Measurements from ENCODE around the gene FBXO31. TPM values are rescaled to one million over a fixed set of nuclear protein-coding genes. Genes with fewer than 3 reads are reported as not detected.

The FBXO31 gene
- polyA plus RNA-seq, 3 donors: 18.7 to 22.6 (median 18.9) TPM

DNA sequence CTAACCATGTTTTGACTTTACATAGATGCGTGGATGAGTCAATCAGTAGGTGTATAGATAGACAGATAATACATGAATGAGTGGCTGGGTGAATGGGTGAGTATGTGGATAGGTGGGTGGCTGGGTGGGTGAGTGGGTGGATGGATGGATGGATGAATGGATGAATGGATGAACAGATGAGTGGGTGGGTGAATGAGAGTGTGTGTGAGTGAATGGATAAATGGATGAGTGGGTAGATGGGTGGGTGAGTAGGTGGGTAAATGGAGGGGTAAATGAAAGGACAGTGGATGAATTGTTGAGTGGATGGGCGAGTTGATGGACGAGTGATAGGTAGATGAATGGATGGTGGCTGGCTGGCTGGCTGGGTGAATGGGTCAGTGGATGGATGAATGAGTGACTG is 89.6 kb downstream of the FBXO31 start:
- no peak for DNase-seq (ENCODE audit: low read depth in 3 of 3, low spot score in 2 of 3)

DNA sequence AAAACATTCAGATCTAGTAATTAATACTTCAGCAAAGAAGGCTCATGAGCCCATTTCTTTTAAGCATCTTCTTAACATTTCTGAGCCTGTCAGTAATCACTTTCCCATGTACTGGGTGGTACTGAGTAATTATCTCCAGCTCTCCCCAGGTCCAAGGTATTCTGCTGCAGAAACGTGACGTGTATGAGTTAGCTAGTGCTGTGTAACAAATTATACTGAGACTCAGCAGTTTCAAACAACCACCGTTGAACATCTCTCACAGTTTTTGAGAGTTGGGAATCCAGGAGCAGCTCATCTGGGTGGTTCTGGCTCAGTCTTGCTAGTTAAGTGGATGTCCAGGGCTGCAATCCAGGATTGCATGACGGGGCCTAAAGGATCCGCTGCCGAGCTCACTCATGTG is 91.6 kb downstream of the FBXO31 start:
- no peak for DNase-seq (ENCODE audit: low read depth in 3 of 3, low spot score in 2 of 3)

DNA sequence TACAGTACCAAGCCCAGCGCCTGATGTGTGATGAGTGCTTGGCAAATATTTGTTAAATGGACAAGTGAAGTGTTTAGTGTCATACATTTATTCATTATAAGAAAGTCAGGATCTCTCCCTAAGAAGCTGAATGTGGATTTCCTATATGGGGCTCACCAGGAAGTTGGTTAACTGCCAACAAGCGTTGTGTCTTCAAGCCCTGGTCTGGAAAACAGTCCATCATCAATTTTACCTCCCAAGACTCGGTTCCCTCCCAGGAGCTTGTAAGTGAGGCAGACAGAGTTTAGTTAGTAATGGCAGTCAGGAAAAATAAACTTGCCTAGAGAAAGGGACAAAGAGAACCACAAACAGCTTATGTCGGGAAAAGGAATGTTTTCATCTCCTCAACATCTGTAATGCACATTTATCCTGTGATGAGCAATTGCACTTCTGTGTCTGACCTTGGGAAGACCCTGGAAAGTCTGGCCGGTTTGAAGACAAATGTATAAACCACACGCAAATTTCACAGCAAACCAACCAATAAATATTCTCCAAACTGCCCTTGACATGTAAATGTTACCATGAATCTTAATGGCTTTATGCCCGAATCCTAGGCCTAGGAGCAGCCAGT is 94.7 kb downstream of the FBXO31 start:
- DNase-seq (ENCODE audit: low read depth in 3 of 3, low spot score in 2 of 3): no peak

DNA sequence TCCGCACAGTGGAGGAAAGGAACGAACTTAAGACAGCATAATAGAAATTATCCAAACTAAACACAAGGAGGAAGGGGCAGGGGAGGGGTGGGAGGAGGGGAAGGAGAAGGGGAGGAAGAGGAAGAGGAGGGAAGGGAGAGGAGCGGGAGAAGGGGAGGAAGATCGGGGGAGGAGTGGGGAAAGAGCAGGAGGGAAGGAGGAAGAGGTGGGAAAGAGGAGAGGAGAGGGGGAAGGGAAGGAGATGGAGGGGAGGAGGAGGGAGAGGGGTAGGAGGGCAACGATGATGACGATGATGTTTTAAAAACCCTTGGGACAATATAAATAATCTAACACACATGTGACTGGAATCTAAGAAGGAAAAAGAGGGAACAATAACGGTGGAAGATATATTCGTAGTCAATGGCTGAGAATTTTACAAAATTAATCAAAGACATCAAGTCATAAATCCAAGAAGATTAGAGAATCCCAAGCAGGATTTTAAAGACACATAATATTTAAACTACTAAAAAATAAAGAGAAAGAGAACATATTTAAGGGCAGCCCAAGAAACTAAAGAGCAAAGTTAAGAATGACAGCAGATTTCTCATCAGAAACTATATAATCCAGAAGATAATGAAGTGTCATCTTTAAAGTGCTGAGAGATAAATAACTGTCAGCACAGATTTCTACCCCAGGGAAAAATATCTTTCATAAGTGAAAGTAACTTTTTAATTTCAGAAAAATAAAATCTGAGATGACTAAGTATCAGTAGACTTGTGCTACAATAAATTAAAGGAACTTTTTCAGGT is 96.5 kb downstream of the FBXO31 start:
- DNase-seq (ENCODE audit: low read depth in 3 of 3, low spot score in 2 of 3): no peak

DNA sequence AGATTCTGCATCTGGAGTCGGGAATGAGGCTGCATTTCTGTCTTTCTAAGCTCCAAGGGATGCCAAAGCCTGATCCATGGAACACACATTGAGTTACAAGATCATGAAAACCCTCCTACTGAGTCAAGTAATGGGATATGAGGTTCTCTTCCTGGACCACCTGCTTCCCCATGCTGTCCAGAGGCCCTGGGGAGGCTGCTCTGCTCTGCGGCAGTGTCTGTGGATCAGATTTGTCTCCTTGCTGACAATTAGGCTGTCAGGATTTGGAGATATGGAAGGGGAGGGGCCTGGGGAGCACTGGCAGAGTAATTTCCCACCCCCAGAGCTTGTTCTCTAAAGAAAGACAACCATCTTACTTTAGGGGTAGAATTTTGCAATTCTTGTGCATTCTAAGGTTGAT is 99.4 kb downstream of the FBXO31 start:
- DNase-seq (ENCODE audit: low read depth in 3 of 3, low spot score in 2 of 3): no peak

DNA sequence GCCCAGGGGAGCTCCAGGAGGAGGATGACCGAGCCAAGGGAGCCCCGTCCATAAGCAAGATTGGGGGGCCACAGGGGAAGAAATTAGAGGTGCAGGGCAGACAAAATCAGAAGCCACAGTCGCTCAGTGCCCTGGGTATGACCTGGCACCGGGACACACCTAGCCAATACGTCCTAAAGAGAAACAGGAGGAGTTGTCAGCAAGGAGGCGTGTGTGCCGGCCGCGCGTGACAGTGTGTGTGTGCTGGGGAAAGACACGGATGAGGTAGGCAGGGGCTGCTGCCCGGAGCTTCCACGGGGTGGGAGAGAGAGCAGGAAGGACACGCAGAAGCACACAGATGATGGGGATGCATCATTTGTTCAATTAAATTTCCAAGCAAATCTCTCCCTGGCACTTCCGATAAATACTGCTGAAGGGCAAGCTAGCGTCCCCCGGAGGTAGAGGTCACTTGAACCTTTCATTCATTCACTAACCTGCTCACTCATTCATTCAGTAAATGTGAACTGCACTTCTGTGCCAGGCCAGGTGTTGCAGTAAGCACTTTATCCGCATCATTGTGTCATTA is 104.4 kb downstream of the FBXO31 start:
- no peak for DNase-seq (ENCODE audit: low read depth in 3 of 3, low spot score in 2 of 3)

DNA sequence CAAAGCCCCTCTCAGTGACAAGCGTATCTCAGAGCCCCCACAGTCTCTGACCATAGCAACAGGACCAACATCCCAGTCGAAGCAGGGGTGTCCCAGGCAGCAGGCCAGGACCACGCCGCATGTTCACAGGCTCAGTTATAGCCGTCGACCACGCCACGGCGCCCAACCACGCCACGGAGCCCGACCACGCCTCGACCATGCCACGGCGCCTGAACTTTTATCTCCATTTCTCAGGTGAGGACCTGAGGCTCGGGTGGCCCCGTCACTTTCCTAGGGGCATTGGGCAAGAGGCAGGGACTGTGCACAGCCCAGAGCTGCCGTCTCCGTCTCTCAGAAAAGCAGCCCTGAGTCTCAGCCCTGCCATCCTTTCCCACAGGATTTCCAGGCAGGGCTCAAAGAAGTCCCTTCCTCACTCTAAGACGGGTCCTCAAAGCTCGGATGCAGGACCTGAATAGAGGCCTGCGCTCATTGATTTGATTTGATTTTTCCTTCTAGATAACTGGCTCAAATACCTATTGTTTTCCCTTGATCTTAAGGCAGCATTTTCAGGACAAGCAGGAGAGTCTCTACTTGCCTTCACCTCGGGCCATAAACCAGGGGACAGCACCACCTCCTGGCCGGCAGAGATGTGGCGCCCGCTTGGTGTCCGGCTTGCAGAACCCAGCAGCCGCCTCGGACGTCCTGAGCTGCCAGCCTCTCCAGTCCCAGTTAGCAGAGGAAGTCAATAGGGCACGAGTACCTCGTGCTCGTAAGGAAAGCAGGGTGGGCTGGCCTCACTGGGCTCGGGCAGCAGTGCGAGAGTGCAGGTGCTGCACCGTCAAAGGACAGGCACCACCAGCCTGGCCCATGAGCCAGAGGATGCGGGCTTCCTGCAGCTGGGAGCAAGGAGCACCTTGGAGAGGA is 105.1 kb downstream of the FBXO31 start:
- peak; percentile 64 to 74 (median 72) for DNase-seq (ENCODE audit: low read depth in 3 of 3, low spot score in 2 of 3)

Other genes starting within 250 kb of the FBXO31 start
- gene C16orf95, start 66.4 kb downstream of the FBXO31 start, polyA plus RNA-seq (ENCODE audit: insufficient read length in 3 of 3): 1 to 10 TPM; 2.6 to 4.5 (median 3.9) TPM
- 10 to 100 TPM; 67.1 to 74.8 (median 71.2) TPM for gene MAP1LC3B, start 8.6 kb upstream of the FBXO31 start, polyA plus RNA-seq (ENCODE audit: insufficient read length in 3 of 3)
- 10 to 100 TPM; 28.6 to 32.1 (median 30.7) TPM for gene ZCCHC14, start 109.2 kb upstream of the FBXO31 start, polyA plus RNA-seq (ENCODE audit: insufficient read length in 3 of 3)
- under 1 TPM; 0.54 to 0.74 (median 0.57) TPM for gene JPH3, start 218.7 kb upstream of the FBXO31 start, polyA plus RNA-seq (ENCODE audit: insufficient read length in 3 of 3)